Loucy (cell line): ENCODE data around the gene TMPRSS11F.
"Not testable (repeated sequence)": the region's sequence is repeated elsewhere in the genome, so short reads cannot be mapped to it uniquely, and the experiment has no call there.

Experiments used
- CTCF ChIP-seq: fragments of 200-600 bp; sonication (generic); conservative IDR thresholded peaks from 2 replicates; pipeline ENCODE4 v1.5.1; 2014; ENCODE audit warnings: mild to moderate bottlenecking, antibody characterized with exemption, low read length
- EZH2phosphoT487 ChIP-seq: fragments of 200-600 bp; IDR thresholded peaks from 2 replicates; pipeline ENCODE4 v1.6.1; 2018; ENCODE audit warnings: antibody characterized with exemption, mild to moderate bottlenecking, moderate library complexity, borderline replicate concordance

- TF ChIP-seq EZH2phosphoT487, CTCF: not testable (repeated sequence)
These were observed 42.5 kb upstream of the TMPRSS11F start for GRCh38 chr4:68172147-68172546.
